IPS-20b (cell line): Measurements from ENCODE around the gene OTP.
"Not testable (repeated sequence)": the region's sequence is repeated elsewhere in the genome, so short reads cannot be mapped to it uniquely, and the experiment has no call there.

ENCODE experiments used
- H3K27ac ChIP-seq: one replicate; pipeline ENCODE4 v1.5.1; 2013; ENCODE audit warnings: low read length
- H3K27me3 ChIP-seq: 2 replicates; pipeline ENCODE4 v1.6.1; 2013; ENCODE audit warnings: mild to moderate bottlenecking, low read length, inconsistent platforms; ENCODE audit not compliant: insufficient read depth
- H3K36me3 ChIP-seq: 2 replicates; pipeline ENCODE4 v1.6.1; 2013; ENCODE audit warnings: low read depth, mild to moderate bottlenecking, inconsistent platforms, low read length, moderate library complexity; ENCODE audit not compliant: insufficient read depth
- H3K4me1 ChIP-seq: 2 replicates; pipeline ENCODE4 v1.6.1; 2013; ENCODE audit warnings: mild to moderate bottlenecking, control low read depth, inconsistent platforms, low read length, moderate library complexity; ENCODE audit not compliant: insufficient read depth
- H3K4me3 ChIP-seq: 2 replicates; pipeline ENCODE4 v1.5.1; 2013; ENCODE audit warnings: mild to moderate bottlenecking, low read length, inconsistent platforms
- H3K9ac ChIP-seq: 2 replicates; pipeline ENCODE4 v1.6.1; 2013; ENCODE audit warnings: low read depth, mild to moderate bottlenecking, inconsistent platforms, low read length, moderate library complexity
- H3K9me3 ChIP-seq: 2 replicates; pipeline ENCODE4 v1.6.1; 2013; ENCODE audit warnings: mild to moderate bottlenecking, low read depth, low read length, inconsistent platforms; ENCODE audit not compliant: insufficient read depth

Gene OTP

GRCh38 chr5:77627869-77628674 is 10.4 kb downstream of the OTP start:
- Histone ChIP-seq H3K27ac (no peak overlapping the region), H3K36me3 (no peaks in the 10 kb centered on the region), H3K9ac (no peak overlapping the region), H3K27me3 (peaks cover 100% of the 10 kb centered on the region), H3K4me1 (peaks cover 4% of the 10 kb centered on the region), H3K4me3 (0 out of 2 replicates have a peak overlapping the region, but pooled peaks have one; percentile 9), H3K9me3 (peaks cover 3% of the 10 kb centered on the region)

- Histone ChIP-seq H3K9me3 (peaks cover 3% of the 10 kb centered on the region), H3K36me3 (no peaks in the 10 kb centered on the region), H3K9ac (no peak overlapping the region), H3K4me1 (no peaks in the 10 kb centered on the region; the same call in 1 of the 2 replicates), H3K27ac (no peak overlapping the region), H3K27me3 (peaks cover 78% of the 10 kb centered on the region), H3K4me3 (no peak overlapping the region)
These were observed 15.2 kb downstream of the OTP start for GRCh38 chr5:77623203-77623740.

- no peaks in the 10 kb centered on the region; the same call in 1 of the 2 replicates for H3K9me3 ChIP-seq
- H3K36me3 ChIP-seq = no peaks in the 10 kb centered on the region
- H3K4me3 ChIP-seq = no peak overlapping the region
- peaks cover 60% of the 10 kb centered on the region for H3K27me3 ChIP-seq
- no peaks in the 10 kb centered on the region; the same call in 1 of the 2 replicates for H3K4me1 ChIP-seq
- no peak overlapping the region for H3K27ac ChIP-seq
- no peak overlapping the region for H3K9ac ChIP-seq
These were observed 17.1 kb downstream of the OTP start for GRCh38 chr5:77621440-77621839.

- Histone ChIP-seq H3K36me3 (no peaks in the 10 kb centered on the region), H3K4me1 (no peaks in the 10 kb centered on the region; the same call in 1 of the 2 replicates), H3K4me3 (no peak overlapping the region), H3K27me3 (peaks cover 50% of the 10 kb centered on the region), H3K9me3 (no peaks in the 10 kb centered on the region), H3K27ac (no peak overlapping the region), H3K9ac (no peak overlapping the region)
These were observed 18.1 kb downstream of the OTP start for GRCh38 chr5:77620405-77620804.

- Histone ChIP-seq H3K4me3 (no peak overlapping the region), H3K27me3 (peaks cover 15% of the 10 kb centered on the region), H3K4me1 (no peaks in the 10 kb centered on the region; the same call in 1 of the 2 replicates), H3K36me3 (no peaks in the 10 kb centered on the region), H3K9ac (no peak overlapping the region), H3K27ac (no peak overlapping the region), H3K9me3 (no peaks in the 10 kb centered on the region)
These were observed 21.6 kb downstream of the OTP start for GRCh38 chr5:77616920-77617319.

- not testable (repeated sequence) for H3K9me3 ChIP-seq, H3K4me1 ChIP-seq, H3K27me3 ChIP-seq, H3K36me3 ChIP-seq, H3K9ac ChIP-seq, H3K27ac ChIP-seq, H3K4me3 ChIP-seq
These were observed 29.6 kb downstream of the OTP start for GRCh38 chr5:77608927-77609326.

- peaks cover 7% of the 10 kb centered on the region; the same call in 1 of the 2 replicates for H3K9me3 ChIP-seq
- H3K27me3 ChIP-seq = no peaks in the 10 kb centered on the region
- H3K4me3 ChIP-seq = no peak overlapping the region
- H3K27ac ChIP-seq = no peak overlapping the region
- H3K4me1 ChIP-seq = no peaks in the 10 kb centered on the region
- H3K36me3 ChIP-seq = no peaks in the 10 kb centered on the region
- H3K9ac ChIP-seq = no peak overlapping the region
These were observed 31.2 kb downstream of the OTP start for GRCh38 chr5:77607324-77607723.

GRCh38 chr5:77606279-77606678 is 32.2 kb downstream of the OTP start:
- H3K9ac ChIP-seq = no peak overlapping the region

GRCh38 chr5:77599679-77600078 is 38.8 kb downstream of the OTP start:
- Histone ChIP-seq H3K36me3 (no peaks in the 10 kb centered on the region), H3K9me3 (no peaks in the 10 kb centered on the region), H3K9ac (no peak overlapping the region), H3K27ac (no peak overlapping the region), H3K4me3 (no peak overlapping the region), H3K27me3 (no peaks in the 10 kb centered on the region), H3K4me1 (no peaks in the 10 kb centered on the region)

More at GRCh38 chr5:77606279-77606678, 32.2 kb downstream of the OTP start:
- Histone ChIP-seq H3K27ac (no peak overlapping the region), H3K27me3 (no peaks in the 10 kb centered on the region), H3K4me3 (no peak overlapping the region), H3K4me1 (no peaks in the 10 kb centered on the region), H3K36me3 (no peaks in the 10 kb centered on the region), H3K9me3 (peaks cover 7% of the 10 kb centered on the region; the same call in 1 of the 2 replicates)

GRCh38 chr5:77590347-77590746 is 48.2 kb downstream of the OTP start:
- H3K4me3 ChIP-seq = no peak overlapping the region
- no peaks in the 10 kb centered on the region for H3K27me3 ChIP-seq
- no peak overlapping the region for H3K9ac ChIP-seq
- H3K36me3 ChIP-seq = no peaks in the 10 kb centered on the region
- H3K9me3 ChIP-seq = no peaks in the 10 kb centered on the region; the same call in 1 of the 2 replicates
- H3K27ac ChIP-seq = no peak overlapping the region
- no peaks in the 10 kb centered on the region for H3K4me1 ChIP-seq

GRCh38 chr5:77588175-77588574 is 50.3 kb downstream of the OTP start:
- H3K9me3 ChIP-seq = no peaks in the 10 kb centered on the region; the same call in 1 of the 2 replicates
- no peak overlapping the region for H3K4me3 ChIP-seq
- H3K27ac ChIP-seq = no peak overlapping the region
- H3K4me1 ChIP-seq = no peaks in the 10 kb centered on the region
- no peaks in the 10 kb centered on the region for H3K27me3 ChIP-seq
- no peak overlapping the region for H3K9ac ChIP-seq
- no peaks in the 10 kb centered on the region for H3K36me3 ChIP-seq

GRCh38 chr5:77586101-77586500 is 52.4 kb downstream of the OTP start:
- Histone ChIP-seq H3K4me3 (no peak overlapping the region), H3K27ac (no peak overlapping the region), H3K4me1 (no peaks in the 10 kb centered on the region), H3K36me3 (no peaks in the 10 kb centered on the region), H3K9me3 (no peaks in the 10 kb centered on the region), H3K9ac (no peak overlapping the region), H3K27me3 (no peaks in the 10 kb centered on the region)
